Adrenal gland (tissue), 12 donors: ENCODE results near the gene PACSIN1. TPM values are rescaled to one million over a fixed set of nuclear protein-coding genes. Genes with fewer than 3 reads are reported as not detected.

Experiments
- DNase-seq, 7 donors: peaks; one replicate each; pipeline ENCODE4 v3.0.0-alpha.2; 2019 to 2020
- H3K27ac ChIP-seq, 5 donors: fragments of 200-600 bp; sonication (generic) in 4 of 5; 1 replicate in 3 of 5; 2 replicates in 2 of 5; pipeline versions ENCODE4 v1.5.1 to v1.8.0; 2016 to 2020; ENCODE audit warnings: mild to moderate bottlenecking in 1 of 5
- H3K27me3 ChIP-seq: fragments of 200-600 bp; 2 replicates; pipeline ENCODE4 v1.8.0; 2021
- H3K36me3 ChIP-seq, 2 donors: fragments of 200-600 bp; replicated peaks in 1 of 2; 1 replicate in 1 of 2; 2 replicates in 1 of 2; pipeline versions ENCODE4 v1.5.1 to v1.8.0; 2018 to 2022
- H3K4me1 ChIP-seq, 2 donors: fragments of 200-600 bp; replicated peaks in 1 of 2; 1 replicate in 1 of 2; 2 replicates in 1 of 2; pipeline versions ENCODE4 v1.5.1 to v1.8.0; 2018 to 2021
- H3K4me3 ChIP-seq, 4 donors: fragments of 200-600 bp; sonication (generic) in 3 of 4; one replicate each; pipeline ENCODE4 v1.5.1; 2016 to 2018
- H3K9me3 ChIP-seq, 3 donors: fragments of 200-600 bp; sonication (generic) in 1 of 3; replicated peaks in 1 of 3; 1 replicate in 2 of 3; 2 replicates in 1 of 3; pipeline versions ENCODE4 v1.5.1 to v1.8.0; 2016 to 2021
- CTCF ChIP-seq, 6 experiments: fragments of 450-650 bp in 4 of 6; fragments of 200-600 bp in 2 of 6; sonication (generic) in 1 of 6; IDR thresholded peaks; 1 replicate in 5 of 6; 2 replicates in 1 of 6; pipeline versions ENCODE4 v1.5.1 to v1.8.0; 2016 to 2021; ENCODE audit warnings: antibody characterized with exemption in 6 of 6, mild to moderate bottlenecking in 2 of 6, moderate library complexity in 1 of 6
- POLR2A ChIP-seq, 2 donors: fragments of 450-650 bp; IDR thresholded peaks; one replicate each; pipeline ENCODE4 v1.6.1; 2017; ENCODE audit warnings: antibody characterized with exemption in 2 of 2, mild to moderate bottlenecking in 2 of 2, moderate library complexity in 1 of 2
- WGBS, 4 donors: extraction: QIAGEN DNeasy Blood & Tissue Kit in 2 of 4; methylation state at CpG; one replicate each; pipeline versions ENCODE4 v1.1.5 to v1.1.7; 2013 to 2017; 5-methylcytosine and 5-hydroxymethylcytosine counted together
- intact Hi-C, 2 donors: fragments of 100-400 bp; cut with DNase I; formaldehyde crosslinking; loops; one replicate each; pipeline versions ENCODE4 v1.14.1 to v1.15.0; 2022 to 2023
- polyA plus RNA-seq, 3 donors: library from polyadenylated mRNA; stranded (reverse); fragments of 200-250 nt in 2 of 3; fragments of 350-450 nt in 1 of 3; fragmentation: Illumina TruSeq in 1 of 3; extraction: RNeasy Lipid Tissue Mini Kit (QIAGEN cat#74804) in 1 of 3; gene quantifications; one replicate each; pipeline ENCODE4 v1.2.3, GENCODE V29; 2013 to 2014
- total RNA-seq, 9 donors: library from RNA; depleted of rRNA in 4 of 9; stranded (reverse); fragments of >200 nt in 4 of 9; fragments of 120-200 nt in 1 of 9; fragmentation: NEBNext Ultra II Directional in 1 of 9; extraction: Animal tissue kit (Norgen Biotek cat#: 25700) in 1 of 9; gene quantifications; one replicate each; pipeline versions ENCODE4 v1.1.0 to v1.2.4, GENCODE V29; 2013 to 2023
- donor health status: healthy with polysubstance abuse.
- donor health status: Bipolar disorder and iron deficiency.
- donor health status: DM: yes; HTN: yes; CAD: no.
- donor health status: DM: no; HTN: no; CAD: no.
- donor health status: DM: no; HTN: no; CAD: no.
- donor health status: DM: yes; HTN: yes; CAD: no.

Gene PACSIN1
- total and polyA plus RNA-seq, 12 donors, result 0.19 to 2.9 (median 0.73) TPM; not detected in 2

- H3K27me3 ChIP-seq, result no peaks in the 10 kb centered on the region
- intact Hi-C loops, result loop anchor here (10.0 kb wide), 1 partner anchor 134 kb away; no protein-coding TSS in a partner anchor
- TF ChIP-seq CTCF (IDR thresholded peaks at IDR 0.05) (no peak), POLR2A (IDR thresholded peaks at IDR 0.05) (no peak)
- peak overlapping the region in 3 of 5 donors; percentile 65 to 85 (median 65) for H3K27ac ChIP-seq
- H3K36me3 ChIP-seq, result no peaks in the 10 kb centered on the region
- peak; percentile 40 to 91 (median 85) for DNase-seq
- no peaks in the 10 kb centered on the region for H3K9me3 ChIP-seq
- 44 to 64% (median 52%) methylated on average over 4 to 5 of the region's 5 CpGs for WGBS, 4 donors
- H3K4me1 ChIP-seq, result peaks cover 4 to 18% of the 10 kb centered on the region in 2 donors
- no peak overlapping the region for H3K4me3 ChIP-seq
Observed at GRCh38 chr6:34460796-34461507, 4.9 kb upstream of the PACSIN1 start.

DNA sequence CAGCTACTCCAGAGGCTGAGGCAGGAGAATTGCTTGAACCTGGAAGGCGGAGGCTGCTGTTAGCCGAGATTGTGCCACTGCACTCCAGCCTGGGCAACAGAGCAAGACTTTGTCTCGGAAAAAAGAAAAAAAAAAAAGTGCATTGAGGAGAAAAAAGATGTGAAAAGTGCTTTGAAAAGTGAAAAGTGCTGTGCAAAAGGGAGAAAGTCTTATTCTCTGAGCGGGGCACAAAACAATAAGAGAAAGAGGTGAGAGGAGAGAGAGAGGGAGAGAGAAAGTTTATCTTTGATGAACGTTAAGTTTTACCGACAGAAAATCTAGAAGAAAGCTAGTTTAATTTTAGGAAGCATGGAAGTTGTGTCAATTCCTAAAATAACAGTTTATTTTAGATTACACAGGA, 3.9 kb upstream of the PACSIN1 start:
- Histone ChIP-seq H3K4me1 (peaks cover 7 to 21% of the 10 kb centered on the region in 2 donors), H3K4me3 (no peak overlapping the region), H3K27ac (peak overlapping the region in 1 of 5 donors; percentile 42), H3K9me3 (no peaks in the 10 kb centered on the region), H3K36me3 (no peaks in the 10 kb centered on the region), H3K27me3 (no peaks in the 10 kb centered on the region)
- WGBS, 4 donors, result 62 to 78% (median 67%) methylated on average over 6 of the region's 6 CpGs
- no peak for TF ChIP-seq POLR2A (IDR thresholded peaks at IDR 0.05)
- no peak for TF ChIP-seq CTCF (IDR thresholded peaks at IDR 0.05)
- intact Hi-C loops, result loop anchor here (10.0 kb wide), 1 partner anchor 133 kb away; no protein-coding TSS in a partner anchor
- DNase-seq, result no peak

DNA sequence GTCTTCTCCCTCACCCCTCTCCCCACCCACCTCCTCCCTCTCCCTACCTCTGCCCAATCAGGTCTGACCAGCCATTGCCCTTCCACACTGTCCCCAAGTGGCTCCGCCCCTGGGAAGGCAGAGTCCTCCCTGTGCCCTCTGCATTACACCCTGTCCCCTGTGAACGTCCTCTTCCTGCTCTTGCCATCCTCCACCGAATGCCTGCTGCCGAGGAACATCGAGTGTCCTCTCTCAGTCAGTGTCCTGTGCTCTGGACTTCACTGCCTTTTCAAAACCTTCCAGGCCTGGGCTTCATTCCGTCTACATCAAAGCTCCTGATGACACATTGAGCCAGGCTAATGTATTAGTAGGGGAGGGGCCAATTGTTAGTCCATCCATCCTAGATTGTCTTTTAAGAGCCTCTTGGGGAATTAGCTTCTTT, 3.3 kb upstream of the PACSIN1 start:
- Histone ChIP-seq H3K27ac (peak overlapping the region in 1 of 5 donors; percentile 42), H3K36me3 (no peaks in the 10 kb centered on the region), H3K27me3 (no peaks in the 10 kb centered on the region), H3K4me3 (no peak overlapping the region), H3K9me3 (no peaks in the 10 kb centered on the region), H3K4me1 (peaks cover 7 to 21% of the 10 kb centered on the region in 2 donors)
- DNase-seq, result peak; percentile 44 to 79 (median 77)
- intact Hi-C loops, result loop anchor here (10.0 kb wide), 1 partner anchor 132 kb away; no protein-coding TSS in a partner anchor
- WGBS, 4 donors, result 14 to 25% (median 21%) methylated on average over 6 of the region's 6 CpGs
- no peak for TF ChIP-seq POLR2A (IDR thresholded peaks at IDR 0.05)
- TF ChIP-seq CTCF (IDR thresholded peaks at IDR 0.05), result no peak

DNA sequence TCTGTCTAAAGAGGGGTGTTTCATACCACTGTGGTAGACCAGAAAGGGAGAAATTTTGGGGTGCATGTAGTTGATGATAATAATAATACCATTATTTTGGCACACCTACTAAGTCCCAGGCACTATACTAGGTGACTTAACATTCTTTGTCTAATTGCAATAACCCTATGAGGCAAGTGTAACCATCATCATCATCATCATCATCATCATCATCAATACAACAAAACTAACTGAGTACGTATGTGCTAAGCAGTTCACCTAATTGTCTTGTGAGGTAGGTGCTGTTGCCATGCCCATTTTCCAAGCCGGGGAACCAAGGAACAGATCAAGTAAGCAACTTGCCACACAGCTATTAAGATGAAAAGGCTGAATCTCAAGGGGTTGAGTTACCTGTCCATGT, 2.6 kb upstream of the PACSIN1 start:
- intact Hi-C loops, result loop anchor here (10.0 kb wide), 1 partner anchor 132 kb away; no protein-coding TSS in a partner anchor
- Histone ChIP-seq H3K4me3 (no peak overlapping the region), H3K36me3 (no peaks in the 10 kb centered on the region), H3K27ac (no peak overlapping the region), H3K4me1 (peaks cover 7 to 21% of the 10 kb centered on the region in 2 donors), H3K9me3 (no peaks in the 10 kb centered on the region), H3K27me3 (no peaks in the 10 kb centered on the region)
- 89 to 93% (median 91%) methylated on average over 2 of the region's 2 CpGs for WGBS, 4 donors
- DNase-seq, result no peak
- no peak for TF ChIP-seq CTCF (IDR thresholded peaks at IDR 0.05)
- TF ChIP-seq POLR2A (IDR thresholded peaks at IDR 0.05), result no peak
